22Rv1 (cell line): ENCODE measurements around the gene PIK3C2A.

ENCODE experiments used
- H3K27ac ChIP-seq: fragments of 450-650 bp; 2 replicates; pipeline ENCODE4 v1.5.1; 2017
- ZFX ChIP-seq: fragments of 450-650 bp; IDR thresholded peaks from 2 replicates; pipeline ENCODE4 v1.6.1; 2017; ENCODE audit warnings: antibody characterized with exemption, borderline replicate concordance
- TF ChIP-seq, protein P1 (sequence below): fragments of 450-650 bp; IDR thresholded peaks from 2 replicates; pipeline ENCODE4 v1.5.1; 2017; ENCODE audit warnings: mild to moderate bottlenecking

PIK3C2A gene

DNA sequence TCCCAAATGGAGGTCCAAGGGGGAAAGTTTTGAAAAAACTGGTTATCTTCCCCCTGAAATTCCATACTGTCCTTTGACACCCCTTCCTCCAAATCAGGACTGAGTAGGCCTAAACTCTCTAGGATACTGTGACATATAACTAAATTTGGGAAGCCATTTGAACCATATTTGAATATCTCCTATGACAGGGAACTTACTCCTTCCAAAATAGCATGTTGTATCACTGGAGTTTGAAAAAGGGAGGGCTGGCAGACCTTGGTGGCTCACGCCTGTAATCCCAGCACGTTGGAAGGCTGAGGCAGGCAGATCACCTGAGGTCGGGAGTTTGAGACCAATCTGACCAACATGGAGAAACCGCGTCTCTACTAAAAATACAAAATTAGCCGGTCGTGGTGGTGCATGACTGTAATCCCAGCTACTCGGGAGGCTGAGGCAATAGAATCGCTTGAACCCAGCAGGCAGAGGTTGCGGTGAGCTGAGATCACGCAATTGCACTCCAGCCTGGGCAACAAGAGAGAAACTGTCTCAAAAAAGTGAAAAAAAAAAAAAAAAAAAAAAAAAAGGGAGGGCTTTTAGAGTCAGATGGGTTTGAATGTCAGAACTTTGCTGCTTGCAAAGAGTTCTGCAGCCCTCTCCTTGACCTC, 42.4 kb downstream of the PIK3C2A start:
- no peak for TF ChIP-seq ZFX
- TF ChIP-seq, protein P1, sequence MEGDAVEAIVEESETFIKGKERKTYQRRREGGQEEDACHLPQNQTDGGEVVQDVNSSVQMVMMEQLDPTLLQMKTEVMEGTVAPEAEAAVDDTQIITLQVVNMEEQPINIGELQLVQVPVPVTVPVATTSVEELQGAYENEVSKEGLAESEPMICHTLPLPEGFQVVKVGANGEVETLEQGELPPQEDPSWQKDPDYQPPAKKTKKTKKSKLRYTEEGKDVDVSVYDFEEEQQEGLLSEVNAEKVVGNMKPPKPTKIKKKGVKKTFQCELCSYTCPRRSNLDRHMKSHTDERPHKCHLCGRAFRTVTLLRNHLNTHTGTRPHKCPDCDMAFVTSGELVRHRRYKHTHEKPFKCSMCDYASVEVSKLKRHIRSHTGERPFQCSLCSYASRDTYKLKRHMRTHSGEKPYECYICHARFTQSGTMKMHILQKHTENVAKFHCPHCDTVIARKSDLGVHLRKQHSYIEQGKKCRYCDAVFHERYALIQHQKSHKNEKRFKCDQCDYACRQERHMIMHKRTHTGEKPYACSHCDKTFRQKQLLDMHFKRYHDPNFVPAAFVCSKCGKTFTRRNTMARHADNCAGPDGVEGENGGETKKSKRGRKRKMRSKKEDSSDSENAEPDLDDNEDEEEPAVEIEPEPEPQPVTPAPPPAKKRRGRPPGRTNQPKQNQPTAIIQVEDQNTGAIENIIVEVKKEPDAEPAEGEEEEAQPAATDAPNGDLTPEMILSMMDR = no peak
- H3K27ac ChIP-seq = no peak overlapping the region

DNA sequence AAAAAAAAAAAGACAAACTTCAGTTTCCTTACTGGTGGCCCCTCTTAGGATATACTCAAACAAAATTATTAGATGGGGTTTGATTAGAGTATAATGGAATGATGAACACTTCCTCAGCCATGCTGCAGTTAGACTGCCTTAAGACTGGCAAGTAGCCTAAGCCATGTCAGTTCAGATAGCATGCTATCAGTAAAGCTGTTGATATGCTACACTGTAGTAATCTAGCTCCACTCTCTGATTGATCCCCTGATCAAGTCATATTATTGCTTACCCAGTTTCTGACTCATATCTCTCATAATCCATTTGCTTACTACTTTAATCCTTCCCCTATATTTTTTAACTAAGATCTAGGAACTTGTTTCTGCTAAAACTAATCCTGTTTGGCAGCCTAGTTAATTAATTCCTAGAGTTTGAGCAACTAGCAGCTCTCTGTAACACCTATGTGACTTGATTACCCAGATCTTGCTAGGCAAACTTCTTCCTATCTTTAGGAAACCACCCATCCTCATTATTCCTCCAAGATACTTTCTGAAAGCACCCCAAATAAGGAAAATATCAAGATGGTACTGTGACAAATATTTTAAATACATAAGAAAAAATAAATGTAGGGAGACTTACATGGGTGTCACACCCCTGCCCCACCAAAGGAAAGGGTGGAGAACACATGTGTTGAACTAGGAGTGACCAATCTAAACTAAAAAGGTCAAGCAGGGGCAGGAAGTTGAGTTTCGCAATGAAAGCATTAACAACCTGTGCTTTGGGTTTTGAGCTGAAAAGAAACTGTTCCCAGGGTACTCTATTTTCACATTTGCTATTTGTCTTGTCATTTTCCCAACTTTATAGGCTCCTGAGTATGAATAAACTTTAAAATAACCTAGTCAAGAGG, 43.2 kb downstream of the PIK3C2A start:
- TF ChIP-seq, protein P1 = no peak
- TF ChIP-seq ZFX = no peak
- H3K27ac ChIP-seq = no peak overlapping the region

DNA sequence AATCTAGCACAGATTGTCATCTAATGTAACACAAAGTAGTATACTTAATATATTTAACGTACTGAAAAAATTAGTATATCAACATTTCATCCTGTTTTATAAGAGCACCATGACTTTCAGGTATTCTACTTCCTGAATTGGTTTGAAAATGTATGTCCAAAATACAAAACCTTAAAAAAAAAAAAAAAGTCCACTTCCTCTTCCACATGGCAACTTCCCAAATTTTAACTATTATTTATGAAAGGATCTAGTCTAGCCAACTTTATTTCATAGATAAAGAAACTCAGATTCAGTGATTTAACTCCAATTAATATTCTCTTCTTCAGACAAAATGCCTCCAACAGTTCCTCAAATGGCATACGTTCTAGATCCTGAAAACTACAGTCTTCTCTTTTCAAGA, 44.0 kb downstream of the PIK3C2A start:
- no peak overlapping the region for H3K27ac ChIP-seq
- TF ChIP-seq ZFX = no peak
- TF ChIP-seq, protein P1 = no peak

DNA sequence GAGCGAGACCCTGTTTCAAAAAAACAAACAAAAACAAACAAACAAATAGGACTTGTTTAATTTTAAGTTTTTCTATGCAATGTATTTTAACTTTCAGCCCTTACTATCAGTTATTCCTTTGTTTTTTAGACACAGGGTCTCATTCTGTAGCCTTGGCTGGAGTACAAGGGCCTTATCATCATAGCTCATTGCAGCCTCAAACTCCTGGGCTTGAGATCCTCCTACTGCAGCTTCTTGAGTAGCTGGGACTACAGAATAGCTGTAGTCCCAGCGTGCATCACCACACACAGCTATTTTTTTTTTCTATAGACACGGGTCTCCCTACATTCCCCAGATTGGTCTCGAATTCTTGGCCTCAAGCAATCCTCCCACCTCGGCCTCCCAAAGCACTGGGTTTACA, 44.5 kb downstream of the PIK3C2A start:
- no peak overlapping the region for H3K27ac ChIP-seq
- TF ChIP-seq, protein P1 = no peak
- no peak for TF ChIP-seq ZFX

DNA sequence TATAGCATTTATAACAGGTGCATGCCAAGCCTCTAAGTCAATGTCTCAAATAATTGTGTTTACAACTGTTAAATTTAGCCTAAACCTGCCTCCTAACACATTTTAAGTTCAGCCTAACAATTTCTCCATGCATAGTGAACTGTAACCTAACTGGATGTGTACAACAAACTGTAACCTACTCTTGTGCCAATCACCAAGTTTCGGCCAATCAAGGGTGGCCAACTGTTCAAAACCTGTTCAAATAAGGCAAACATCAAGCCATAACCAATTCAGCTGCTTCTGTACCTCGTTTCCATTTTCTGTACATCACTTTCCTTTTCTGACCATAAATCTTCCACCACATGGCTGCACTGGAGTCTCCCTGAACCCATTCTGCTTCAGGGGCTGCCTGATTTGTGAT, 45.4 kb downstream of the PIK3C2A start:
- no peak overlapping the region for H3K27ac ChIP-seq

DNA sequence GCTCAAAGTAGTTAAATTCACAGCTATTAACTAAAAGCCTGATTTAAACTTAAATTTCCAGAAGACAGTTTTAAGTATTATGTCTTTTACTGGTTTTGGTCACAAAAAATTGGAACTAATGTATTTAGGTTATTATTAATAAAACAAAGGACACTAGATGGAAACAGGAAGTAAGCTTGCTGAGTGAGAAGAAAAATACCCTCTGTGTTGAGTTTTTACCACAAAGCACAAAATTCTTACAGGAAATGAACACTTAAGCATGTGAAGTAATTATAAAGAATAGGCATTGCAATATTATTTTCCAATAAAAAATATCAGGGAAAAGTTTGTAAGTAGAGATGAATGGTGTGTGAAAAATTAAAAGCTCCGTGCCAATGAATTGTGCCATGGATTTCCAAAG, 46.3 kb downstream of the PIK3C2A start:
- TF ChIP-seq, protein P1 = no peak
- TF ChIP-seq ZFX = no peak
- H3K27ac ChIP-seq = no peak overlapping the region

More for the DNA sequence above, 45.4 kb downstream of the PIK3C2A start:
- no peak for TF ChIP-seq ZFX
- TF ChIP-seq, protein P1 = no peak

DNA sequence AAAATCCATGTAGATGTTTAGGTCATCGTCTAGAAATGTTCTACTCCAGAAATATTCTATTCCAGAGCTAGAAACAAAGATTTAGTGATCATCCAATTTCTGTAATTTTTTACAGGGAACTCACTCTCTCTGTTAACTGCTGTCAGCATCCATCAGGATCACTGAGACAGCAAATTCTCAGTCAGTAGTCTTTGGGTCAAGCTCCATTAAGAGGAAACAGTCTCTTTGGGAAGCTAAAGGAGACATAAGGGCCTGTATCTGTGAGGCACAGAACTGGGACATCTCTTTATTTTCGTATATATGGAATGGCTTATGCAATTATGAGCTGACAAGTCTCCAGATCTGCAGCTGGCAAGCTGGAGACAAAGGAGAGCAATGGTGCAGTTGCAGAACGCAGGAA, 48.3 kb downstream of the PIK3C2A start:
- TF ChIP-seq, protein P1 = no peak
- no peak for TF ChIP-seq ZFX
- no peak overlapping the region for H3K27ac ChIP-seq
